Measurements from ENCODE around the gene BCL2L15. TPM values are rescaled to one million over a fixed set of nuclear protein-coding genes. Genes with fewer than 3 reads are reported as not detected.

The BCL2L15 gene
- under 0.01 and 2.9 TPM in 2 replicates for total RNA-seq

DNA sequence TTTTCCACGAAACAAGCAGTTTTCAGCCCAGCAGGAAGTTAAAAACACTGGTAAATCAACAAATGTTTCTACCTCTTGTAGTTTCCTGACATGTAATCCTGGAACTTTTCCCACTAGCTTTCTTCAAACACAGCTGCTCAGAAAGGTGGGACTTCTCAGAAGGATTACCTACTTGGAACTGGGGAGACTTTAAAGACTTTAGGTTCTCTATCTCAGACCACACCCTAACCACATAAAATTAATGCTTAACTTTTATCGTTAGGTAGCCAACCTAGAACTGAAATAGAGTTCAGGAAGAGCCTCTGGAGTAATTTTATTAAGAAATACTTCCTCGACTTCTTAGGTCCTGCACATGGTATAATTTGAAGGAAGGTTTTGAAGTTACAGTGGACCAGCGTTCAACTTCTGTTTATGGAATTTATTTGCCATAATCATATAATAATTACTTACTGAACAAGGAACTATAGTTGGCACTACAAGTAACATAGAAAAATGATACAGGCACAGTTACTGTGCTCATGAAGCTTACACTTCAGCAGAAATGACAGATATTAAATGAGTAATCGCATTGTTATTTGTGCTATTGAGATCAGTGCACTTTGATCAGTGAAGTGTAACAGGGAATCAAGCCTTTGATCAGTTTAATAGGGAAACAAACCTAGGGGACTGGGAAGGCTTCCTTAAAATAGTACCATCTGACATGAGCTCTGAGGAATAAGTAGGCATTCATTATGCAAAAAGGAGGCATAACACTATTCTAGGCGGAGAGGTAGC lies at the start of gene BCL2L15:
Gene BCL2L15, minus strand, starts transcription at position 180 of the 774 bp plus-strand sequence. CDS start 206 bp downstream, outside the sequence.

GRCh38 chr1:113928941-113929749 lies 41.8 kb upstream of the BCL2L15 start, which contains the start of gene HIPK1:
HIPK1 (plus strand) TSS chr1:113929324.

GRCh38 chr1:113904674-113905434 lies 17.5 kb upstream of the BCL2L15 start, which contains the start of the genes AP4B1 and DCLRE1B:
AP4B1 (minus strand) TSS chr1:113904799; CDS start chr1:113904717, 82 bp downstream.
DCLRE1B (plus strand) TSS chr1:113905326; CDS start chr1:113905587, 261 bp downstream.

DNA sequence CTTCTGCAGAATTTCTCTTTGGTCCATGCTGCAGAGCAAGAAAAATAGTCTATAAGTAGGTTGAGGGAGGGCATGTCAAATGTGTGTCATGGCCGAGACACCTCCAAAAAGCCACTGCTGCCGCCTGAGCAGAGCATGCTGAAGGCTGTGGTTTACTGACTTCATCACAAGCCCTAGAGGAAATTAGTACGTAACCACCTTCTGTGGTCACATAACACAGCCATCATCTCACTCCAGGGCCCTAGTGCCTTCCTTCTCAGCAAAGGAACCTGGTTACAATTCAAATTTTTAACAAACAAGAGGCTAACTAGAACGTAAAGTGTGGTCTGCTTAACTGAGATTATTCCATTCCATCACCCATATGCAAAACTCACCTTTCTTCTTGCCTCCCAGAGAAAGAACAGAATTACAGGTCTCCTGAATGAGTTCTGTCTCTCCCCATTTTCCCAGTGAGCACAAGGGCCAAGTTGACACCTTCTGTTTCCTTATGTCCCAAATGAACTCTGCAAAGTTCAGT lies 15.7 kb downstream of the BCL2L15 start, which contains the start of gene PTPN22:
Gene PTPN22, minus strand, starts transcription at position 116 of the 517 bp plus-strand sequence.

Other genes with a start within 250 kb of the BCL2L15 start
- gene PHTF1, start 128.1 kb downstream of the BCL2L15 start, total RNA-seq, result 7.5 and 9.4 TPM in 2 replicates
- 12.3 and 18.7 TPM in 2 replicates for gene RSBN1, start 75.1 kb downstream of the BCL2L15 start, total RNA-seq
- gene PTPN22, start 15.9 kb downstream of the BCL2L15 start, total RNA-seq, result under 0.01 and 0.57 TPM in 2 replicates
- gene AP4B1, start 17.2 kb upstream of the BCL2L15 start, total RNA-seq, result 4.1 and 9.0 TPM in 2 replicates
- 1.0 and 2.3 TPM in 2 replicates for gene DCLRE1B, start 17.7 kb upstream of the BCL2L15 start, total RNA-seq
- gene HIPK1, start 41.7 kb upstream of the BCL2L15 start, total RNA-seq, result 30.8 and 44.9 TPM in 2 replicates
- gene OLFML3, start 91.9 kb upstream of the BCL2L15 start, total RNA-seq, result under 0.01 and 1.4 TPM in 2 replicates